Activated T-cell treated with anti-CD3 and anti-CD28 coated beads, Interleukin-2, amount 50 U/mL, for 48 hours (primary cell): ENCODE results near the gene PCCA.
"Not testable (repeated sequence)": the region's sequence is repeated elsewhere in the genome, so short reads cannot be mapped to it uniquely, and the experiment has no call there.

ENCODE experiments used
- DNase-seq, 2 experiments: peaks; one replicate each; pipeline ENCODE4 v3.0.0-alpha.2; 2020

PCCA gene

GRCh38 chr13:100315522-100315921 lies 226.6 kb downstream of the PCCA start:
- no peak for DNase-seq

GRCh38 chr13:100318473-100318872 lies 229.6 kb downstream of the PCCA start:
- not testable (repeated sequence) for DNase-seq

- no peak for DNase-seq
Measured at GRCh38 chr13:100323937-100324336, 235.0 kb downstream of the PCCA start.

- no peak for DNase-seq
Measured at GRCh38 chr13:100330662-100331061, 241.8 kb downstream of the PCCA start.

GRCh38 chr13:100333141-100333540 lies 244.2 kb downstream of the PCCA start:
- no peak for DNase-seq

GRCh38 chr13:100334214-100334613 lies 245.3 kb downstream of the PCCA start:
- no peak for DNase-seq

GRCh38 chr13:100336795-100337516 lies 248.1 kb downstream of the PCCA start:
- no peak for DNase-seq

- no peak for DNase-seq
Measured at GRCh38 chr13:100338275-100338674, 249.4 kb downstream of the PCCA start.

GRCh38 chr13:100339411-100339940 lies 250.6 kb downstream of the PCCA start:
- no peak for DNase-seq

GRCh38 chr13:100340865-100341264 lies 252.0 kb downstream of the PCCA start:
- no peak for DNase-seq

GRCh38 chr13:100341327-100341726 lies 252.4 kb downstream of the PCCA start:
- DNase-seq: no peak

GRCh38 chr13:100344544-100344943 lies 255.7 kb downstream of the PCCA start:
- no peak for DNase-seq

- no peak for DNase-seq
Measured at GRCh38 chr13:100347968-100348367, 259.1 kb downstream of the PCCA start.

GRCh38 chr13:100349594-100349993 lies 260.7 kb downstream of the PCCA start:
- no peak for DNase-seq

GRCh38 chr13:100350601-100351000 lies 261.7 kb downstream of the PCCA start:
- no peak for DNase-seq

GRCh38 chr13:100356426-100356825 lies 267.5 kb downstream of the PCCA start:
- DNase-seq: no peak

- no peak for DNase-seq
Measured at GRCh38 chr13:100356889-100357288, 268.0 kb downstream of the PCCA start.

- DNase-seq: no peak
Measured at GRCh38 chr13:100357764-100358163, 268.9 kb downstream of the PCCA start.

- no peak for DNase-seq
Measured at GRCh38 chr13:100361504-100361903, 272.6 kb downstream of the PCCA start.

- DNase-seq: no peak
Measured at GRCh38 chr13:100362371-100362770, 273.5 kb downstream of the PCCA start.

GRCh38 chr13:100362781-100363180 lies 273.9 kb downstream of the PCCA start:
- DNase-seq: no peak

GRCh38 chr13:100363285-100363711 lies 274.4 kb downstream of the PCCA start:
- DNase-seq: no peak

GRCh38 chr13:100363874-100364273 lies 275.0 kb downstream of the PCCA start:
- DNase-seq: no peak

- DNase-seq: no peak
Measured at GRCh38 chr13:100364591-100364990, 275.7 kb downstream of the PCCA start.

- DNase-seq: no peak
Measured at GRCh38 chr13:100365680-100366079, 276.8 kb downstream of the PCCA start.
